Vagina (tissue), 2 donors: Measurements from ENCODE around the gene CCL5.

Experiments
- CTCF ChIP-seq, 3 experiments: fragments of 450-650 bp in 2 of 3; fragments of 200-600 bp in 1 of 3; sonication (generic) in 1 of 3; IDR thresholded peaks; one replicate each; pipeline ENCODE4 v1.5.1; 2017 to 2019; ENCODE audit warnings: antibody characterized with exemption in 3 of 3, mild to moderate bottlenecking in 2 of 3, moderate library complexity in 2 of 3
- POLR2A ChIP-seq, 2 donors: fragments of 450-650 bp; IDR thresholded peaks; one replicate each; pipeline ENCODE4 v1.6.1; 2017; ENCODE audit warnings: antibody characterized with exemption in 2 of 2, mild to moderate bottlenecking in 2 of 2, moderate library complexity in 2 of 2

- no peak for TF ChIP-seq POLR2A (IDR thresholded peaks at IDR 0.05)
- no peak for TF ChIP-seq CTCF (IDR thresholded peaks at IDR 0.05)
These were observed 38.5 kb upstream of the CCL5 start for GRCh38 chr17:35918665-35919064.
